SU-DHL-6 (cell line): ENCODE measurements around the gene M6PR.

Experiments
- H2AFZ ChIP-seq: fragments of 200-600 bp; sonication (generic); 2 replicates; pipeline ENCODE4 v1.6.1; 2014; ENCODE audit warnings: low read depth, mild to moderate bottlenecking, moderate library complexity, mixed read lengths, antibody characterized with exemption, low read length; ENCODE audit not compliant: severe bottlenecking
- H3F3A ChIP-seq: fragments of 200-600 bp; shearing (Covaris generic); 2 replicates; pipeline ENCODE4 v1.6.0; 2016; ENCODE audit warnings: antibody characterized with exemption, mild to moderate bottlenecking; ENCODE audit not compliant: insufficient read depth
- H3K27ac ChIP-seq: fragments of 200-600 bp; sonication (generic); 2 replicates; pipeline ENCODE4 v1.5.1; 2016; ENCODE audit warnings: low read depth, mild to moderate bottlenecking, low read length, moderate library complexity, mixed read lengths
- H3K27me3 ChIP-seq: fragments of 200-600 bp; sonication (generic), shearing (Covaris generic); 2 replicates; pipeline ENCODE4 v1.6.0; 2014; ENCODE audit warnings: mild to moderate bottlenecking, low read length
- H3K36me3 ChIP-seq: fragments of 200-600 bp; sonication (generic); 2 replicates; pipeline ENCODE4 v1.6.1; 2014; ENCODE audit warnings: mild to moderate bottlenecking, low read length, mixed read lengths
- H3K4me2 ChIP-seq: fragments of 300-600, 200-600 bp; shearing (Covaris generic), sonication (generic); 2 replicates; pipeline ENCODE4 v1.6.0; 2014; ENCODE audit warnings: low read length, low read depth, mild to moderate bottlenecking; ENCODE audit not compliant: poor library complexity, severe bottlenecking
- H3K4me3 ChIP-seq: fragments of 200-600 bp; sonication (generic); 2 replicates; pipeline ENCODE4 v1.5.1; 2014; ENCODE audit warnings: antibody characterized with exemption, low read length, mild to moderate bottlenecking, mixed read lengths; ENCODE audit not compliant: insufficient read depth, poor library complexity, severe bottlenecking
- H3K79me2 ChIP-seq: fragments of 200-600 bp; sonication (generic); 2 replicates; pipeline ENCODE4 v1.6.1; 2014; ENCODE audit warnings: mild to moderate bottlenecking, low read length, moderate library complexity; ENCODE audit not compliant: insufficient read depth
- H3K9ac ChIP-seq: fragments of 200-600 bp; sonication (generic); 2 replicates; pipeline ENCODE4 v1.7.0; 2014; ENCODE audit warnings: mild to moderate bottlenecking, low read length
- H3K9me2 ChIP-seq: fragments of 200-600 bp; sonication (generic); replicated peaks from 2 replicates; pipeline ENCODE4 v1.6.1; 2014; ENCODE audit warnings: low read length; ENCODE audit not compliant: insufficient read depth
- H3K9me3 ChIP-seq: fragments of 200-600 bp; sonication (generic); 2 replicates; pipeline ENCODE4 v1.6.1; 2014; ENCODE audit warnings: low read length, mixed read lengths; ENCODE audit not compliant: insufficient read depth
- H4K20me1 ChIP-seq: fragments of 200-600 bp; sonication (generic); 2 replicates; pipeline ENCODE4 v1.6.1; 2014; ENCODE audit warnings: low read depth, mild to moderate bottlenecking, antibody characterized with exemption, low read length, moderate library complexity, mixed read lengths
- CTCF ChIP-seq: fragments of 200-600 bp; sonication (generic); IDR thresholded peaks from one replicate; pipeline ENCODE4 v1.5.1; 2017; ENCODE audit warnings: antibody characterized with exemption, mild to moderate bottlenecking, low read length, moderate library complexity; ENCODE audit not compliant: insufficient read depth, poor library complexity, severe bottlenecking
- EZH2phosphoT487 ChIP-seq: fragments of 200-600 bp; sonication (generic), shearing (Covaris generic); conservative IDR thresholded peaks from 2 replicates; pipeline ENCODE4 v1.6.1; 2018; ENCODE audit warnings: mild to moderate bottlenecking, antibody characterized with exemption, low read length, moderate library complexity, mixed read lengths

Gene M6PR

GRCh38 chr12:8956772-8957171, 7.3 kb upstream of the M6PR start:
- Histone ChIP-seq H3F3A (no peaks in the 10 kb centered on the region), H3K36me3 (peaks cover 7% of the 10 kb centered on the region; the same call in 1 of the 2 replicates), H4K20me1 (no peaks in the 10 kb centered on the region), H3K4me2 (no peak overlapping the region), H3K27me3 (no peaks in the 10 kb centered on the region), H3K9ac (no peak overlapping the region), H3K9me2 (no peaks in the 10 kb centered on the region), H3K79me2 (no peaks in the 10 kb centered on the region), H3K27ac (no peak overlapping the region), H2AFZ (no peak overlapping the region), H3K9me3 (0 out of 2 replicates have a peak, but pooled peaks cover 6% of the 10 kb centered on the region), H3K4me3 (no peak overlapping the region)
- TF ChIP-seq EZH2phosphoT487 (no peak), CTCF (no peak)

- Histone ChIP-seq H3K27ac (no peak overlapping the region), H2AFZ (no peak overlapping the region), H3F3A (no peaks in the 10 kb centered on the region), H4K20me1 (no peaks in the 10 kb centered on the region), H3K9ac (no peak overlapping the region), H3K4me3 (no peak overlapping the region), H3K4me2 (no peak overlapping the region), H3K9me2 (no peaks in the 10 kb centered on the region), H3K27me3 (no peaks in the 10 kb centered on the region), H3K9me3 (0 out of 2 replicates have a peak, but pooled peaks cover 6% of the 10 kb centered on the region), H3K36me3 (peaks cover 7% of the 10 kb centered on the region; the same call in 1 of the 2 replicates), H3K79me2 (0 out of 2 replicates have a peak, but pooled peaks cover 7% of the 10 kb centered on the region)
- TF ChIP-seq EZH2phosphoT487 (no peak), CTCF (no peak)
These were observed 6.6 kb upstream of the M6PR start for GRCh38 chr12:8956073-8956472.

- no peak overlapping the region for H3K27ac ChIP-seq
- no peaks in the 10 kb centered on the region for H4K20me1 ChIP-seq
- H3K79me2 ChIP-seq = peaks cover 23% of the 10 kb centered on the region
- H3K27me3 ChIP-seq = no peaks in the 10 kb centered on the region
- H3K9ac ChIP-seq = no peak overlapping the region
- 0 out of 2 replicates have a peak, but pooled peaks cover 6% of the 10 kb centered on the region for H3K9me3 ChIP-seq
- H3K4me3 ChIP-seq = no peak overlapping the region
- H3F3A ChIP-seq = peaks cover 6% of the 10 kb centered on the region
- TF ChIP-seq CTCF (no peak), EZH2phosphoT487 (no peak)
- no peak overlapping the region for H2AFZ ChIP-seq
- H3K9me2 ChIP-seq = no peaks in the 10 kb centered on the region
- no peak overlapping the region for H3K4me2 ChIP-seq
- peaks cover 7% of the 10 kb centered on the region; the same call in 1 of the 2 replicates for H3K36me3 ChIP-seq
These were observed 4.4 kb upstream of the M6PR start for GRCh38 chr12:8953773-8954402.
